GM12872 (cell line): Measurements from ENCODE around the gene RFTN1.

Source experiments
- CTCF ChIP-seq: IDR thresholded peaks from 3 replicates; pipeline ENCODE4 v1.5.1; 2011; ENCODE audit warnings: low read depth, mild to moderate bottlenecking, low read length, moderate library complexity; ENCODE audit not compliant: insufficient read depth

RFTN1 gene

GRCh38 chr3:16461463-16462245, 51.8 kb downstream of the RFTN1 start:
- TF ChIP-seq CTCF: no peak

- TF ChIP-seq CTCF: no peak
These were observed 52.6 kb downstream of the RFTN1 start for GRCh38 chr3:16460886-16461285.

- no peak for TF ChIP-seq CTCF
These were observed 53.2 kb downstream of the RFTN1 start for GRCh38 chr3:16460273-16460672.

GRCh38 chr3:16456784-16457415, 56.6 kb downstream of the RFTN1 start:
- TF ChIP-seq CTCF: no peak

- TF ChIP-seq CTCF: no peak
These were observed 57.5 kb downstream of the RFTN1 start for GRCh38 chr3:16455966-16456365.

GRCh38 chr3:16455001-16455400, 58.5 kb downstream of the RFTN1 start:
- TF ChIP-seq CTCF: no peak

GRCh38 chr3:16452261-16452660, 61.2 kb downstream of the RFTN1 start:
- no peak for TF ChIP-seq CTCF
